NCI-H526 (cell line): Measurements from ENCODE around the gene PAEP.
A peak's percentile ranks its signal among the peaks of the same experiment; 100 is the strongest.

Experiments used
- DNase-seq, 2 experiments: peaks; one replicate each; lab custom pipeline; 2025; lab: John Stamatoyannopoulos, UW

PAEP gene

GRCh38 chr9:135601988-135602387 lies 40.4 kb downstream of the PAEP start:
- DNase-seq = no peak

- DNase-seq = peak in 1 of 2 experiments; percentile 54
These were observed 41.4 kb downstream of the PAEP start for GRCh38 chr9:135602789-135603481.

DNA sequence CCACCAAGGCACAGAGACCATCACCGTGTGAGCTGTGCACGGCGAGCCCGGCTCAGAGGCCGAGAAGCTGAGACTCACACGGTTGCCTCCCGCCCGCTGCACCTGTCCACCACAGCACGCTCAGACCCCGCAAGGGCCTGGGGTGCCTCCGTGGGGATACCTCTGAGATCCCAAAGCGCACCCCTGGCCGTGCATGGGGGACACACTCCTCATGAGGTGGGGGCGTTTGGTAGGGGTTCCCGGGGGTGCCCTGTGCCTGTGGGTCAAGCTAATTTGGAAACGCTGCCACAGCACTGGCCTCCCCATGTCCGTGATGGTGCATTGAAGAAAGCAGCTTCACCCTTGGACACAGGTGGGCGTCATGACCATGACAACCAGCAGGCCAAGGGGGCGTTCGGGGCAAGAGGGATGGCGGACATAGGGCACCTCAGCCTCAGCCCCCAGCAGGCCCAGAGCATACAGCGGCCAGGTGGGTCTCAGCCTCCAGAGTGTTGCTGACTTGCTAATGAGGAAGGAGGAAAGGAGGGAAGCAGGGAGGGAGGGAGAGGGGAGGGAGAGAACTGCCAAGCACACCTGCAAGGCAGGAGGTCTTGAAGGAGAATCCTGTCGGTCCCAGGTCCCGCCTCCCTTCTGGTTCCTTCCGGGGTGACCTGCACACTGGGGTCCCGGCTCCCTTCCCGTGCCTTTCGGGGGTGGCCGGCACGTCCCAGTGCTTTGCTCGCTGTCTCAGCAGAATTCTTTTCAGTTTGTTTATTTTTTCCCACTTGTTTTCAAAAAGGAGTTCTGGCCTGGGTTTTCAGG lies 43.1 kb downstream of the PAEP start:
- DNase-seq = no peak

DNA sequence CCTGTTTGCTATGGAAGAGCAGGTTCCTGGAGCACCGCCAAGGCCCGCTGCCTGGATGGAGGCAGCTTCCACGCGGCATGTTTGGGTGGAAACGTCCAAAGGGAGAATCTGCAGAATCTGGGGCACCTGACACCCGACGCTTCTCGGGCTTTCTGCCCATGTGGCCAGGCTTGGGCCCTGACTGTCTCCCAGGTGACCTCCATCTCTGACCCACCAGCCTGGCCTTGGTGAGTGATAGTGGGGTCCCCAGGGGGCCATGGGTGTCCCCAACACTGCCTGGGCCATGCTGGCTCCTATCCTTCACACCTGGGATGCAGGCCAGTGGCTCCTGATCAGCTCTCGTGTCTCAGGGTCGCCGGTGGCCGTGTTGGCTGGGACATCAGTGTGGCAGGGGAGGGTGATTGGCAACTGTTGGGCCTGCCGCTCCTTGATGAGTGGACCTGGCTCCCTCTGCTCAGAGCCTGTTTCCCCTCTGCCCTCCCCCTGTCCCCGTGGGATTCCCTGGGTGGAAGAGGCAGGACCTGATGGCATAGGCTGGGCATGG lies 43.8 kb downstream of the PAEP start:
- DNase-seq = no peak

GRCh38 chr9:135606885-135607259 lies 45.3 kb downstream of the PAEP start:
- DNase-seq = no peak

DNA sequence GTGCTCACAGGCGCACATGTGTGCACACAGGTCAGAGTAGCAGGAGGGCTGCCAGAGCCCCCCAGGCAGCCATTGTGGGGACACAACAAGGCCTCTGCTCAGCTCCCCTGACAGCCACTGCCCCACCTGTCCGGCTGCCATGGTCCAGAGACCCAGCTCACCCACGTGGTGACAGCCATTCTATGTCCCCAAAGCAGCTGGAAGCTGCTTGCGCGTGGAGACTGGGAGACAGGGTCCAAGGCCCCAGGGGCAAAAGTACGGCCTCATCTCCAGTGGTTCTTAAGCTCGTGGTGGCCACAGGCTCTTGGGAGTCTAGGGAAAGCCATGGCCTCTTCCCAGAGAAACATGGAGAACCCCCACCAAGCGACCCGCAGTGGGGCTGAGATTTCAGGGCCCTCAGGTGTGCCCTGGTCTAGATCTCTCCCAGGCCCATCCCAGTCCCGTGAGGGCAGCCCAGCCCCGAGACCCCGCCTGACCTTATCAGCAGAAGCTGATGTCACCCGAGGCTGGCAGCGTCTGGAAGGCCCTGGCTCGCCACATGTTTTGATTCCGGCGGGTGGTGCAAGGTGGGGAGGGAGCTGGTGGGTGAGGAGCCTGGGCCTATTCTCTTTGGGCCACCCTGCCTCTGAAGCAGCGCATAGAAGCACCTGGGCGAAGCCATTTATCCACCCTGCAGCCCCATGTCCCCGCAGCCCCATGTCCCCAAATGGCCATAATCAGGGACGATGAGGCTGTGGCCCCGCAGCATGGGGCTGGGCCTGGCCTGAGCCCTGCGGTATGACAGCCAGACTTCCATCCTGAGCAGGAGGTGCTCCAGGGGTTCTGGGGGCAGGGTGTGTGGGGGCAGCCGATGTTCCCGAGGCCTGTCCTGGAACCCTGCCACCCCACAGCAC lies 46.1 kb downstream of the PAEP start:
- no peak for DNase-seq

DNA sequence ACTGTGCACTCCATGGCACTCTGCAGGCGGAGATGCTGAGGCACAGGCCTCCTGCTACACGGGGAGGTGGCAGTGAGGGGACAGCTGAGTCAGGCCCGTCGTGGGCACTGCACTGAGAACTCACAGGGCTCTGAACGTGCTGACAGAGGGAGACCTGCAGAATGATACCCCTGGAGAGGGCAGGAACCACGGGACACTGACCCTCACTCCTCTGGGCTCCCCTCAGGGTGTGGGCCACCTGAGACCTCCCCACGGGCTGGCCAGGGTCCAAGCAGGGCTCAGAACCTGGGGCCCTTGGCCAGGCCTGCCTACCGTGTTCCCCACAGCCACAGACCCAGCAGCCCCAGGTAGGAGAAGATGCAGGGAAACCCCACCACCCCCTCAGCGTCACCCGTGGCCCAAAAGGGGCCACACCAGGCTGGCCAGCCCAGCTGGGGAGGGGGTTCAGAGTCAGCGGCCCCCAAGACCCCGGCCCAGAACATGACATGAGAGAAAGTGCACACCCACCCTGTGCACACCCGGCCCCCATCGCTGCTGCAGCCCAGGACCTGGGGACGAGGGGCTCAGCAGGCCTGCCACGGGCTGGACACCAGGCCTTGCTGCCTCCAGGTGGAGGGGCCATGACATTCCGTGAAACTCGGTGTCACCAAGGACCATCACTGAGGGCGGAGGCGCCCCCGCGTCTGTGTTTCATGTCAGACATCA lies 46.9 kb downstream of the PAEP start:
- DNase-seq = no peak

DNA sequence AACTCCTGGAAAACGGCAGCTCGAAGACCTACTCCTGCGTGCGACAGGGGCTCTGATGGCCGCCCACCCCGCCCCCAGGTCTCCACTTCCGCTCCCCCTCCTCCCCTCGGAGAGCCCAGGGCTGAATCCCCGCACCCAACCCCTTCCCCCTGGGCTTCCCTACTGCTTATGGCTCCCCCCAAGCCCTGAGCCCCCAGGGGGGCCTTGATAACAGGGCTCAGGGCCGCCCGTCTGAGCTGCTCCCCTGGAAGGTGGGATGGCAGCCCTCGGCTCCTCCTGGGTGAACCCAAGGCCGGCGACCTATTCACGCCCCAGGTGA lies 47.4 kb downstream of the PAEP start:
- no peak for DNase-seq

- DNase-seq = no peak
These were observed 47.9 kb downstream of the PAEP start for GRCh38 chr9:135609366-135609955.

DNA sequence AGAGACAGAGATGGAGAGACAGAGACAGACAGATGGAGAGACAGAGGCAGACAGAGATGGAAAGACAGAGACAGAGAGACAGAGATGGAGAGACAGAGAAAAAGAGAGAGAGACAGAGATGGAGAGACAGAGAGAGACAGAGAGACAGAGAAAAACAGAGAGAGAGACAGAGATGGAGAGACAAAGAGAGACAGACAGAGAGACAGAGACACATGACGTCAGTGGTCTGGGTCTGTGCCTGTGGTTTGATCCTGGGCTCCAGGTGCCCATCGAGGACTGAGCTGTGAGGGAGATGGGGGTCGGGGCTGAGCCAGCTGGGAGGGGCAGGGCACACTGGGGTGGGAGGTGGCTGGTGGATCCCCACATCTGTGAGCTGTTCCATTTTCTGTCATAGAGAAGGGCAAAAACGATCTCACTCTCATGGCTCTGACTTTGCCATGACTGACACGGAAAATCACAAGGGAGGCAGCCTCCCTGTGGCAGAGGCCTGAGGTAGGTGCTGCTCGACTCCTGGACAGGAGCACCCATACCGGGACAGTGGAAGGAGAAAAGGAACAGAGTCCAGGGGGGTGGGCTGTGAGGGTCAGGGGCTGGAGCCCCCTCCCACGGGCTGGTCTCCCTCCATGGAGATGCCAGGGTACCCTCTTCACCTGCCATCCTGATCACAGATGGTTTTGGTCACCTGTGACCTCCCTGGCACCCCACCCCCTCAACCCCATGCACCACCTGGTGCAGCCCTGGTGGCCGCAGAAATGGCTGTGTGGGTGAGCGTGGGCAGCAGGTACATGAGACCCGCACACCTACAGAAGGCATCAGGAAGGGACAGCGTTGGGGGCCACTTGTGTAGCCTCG lies 49.0 kb downstream of the PAEP start:
- no peak for DNase-seq

- DNase-seq = no peak
These were observed 49.8 kb downstream of the PAEP start for GRCh38 chr9:135611142-135611874.

GRCh38 chr9:135611875-135612209 lies 50.3 kb downstream of the PAEP start:
- no peak for DNase-seq

- DNase-seq = no peak
These were observed 50.9 kb downstream of the PAEP start for GRCh38 chr9:135612437-135612836.

- DNase-seq = no peak
These were observed 51.7 kb downstream of the PAEP start for GRCh38 chr9:135612981-135613910.

DNA sequence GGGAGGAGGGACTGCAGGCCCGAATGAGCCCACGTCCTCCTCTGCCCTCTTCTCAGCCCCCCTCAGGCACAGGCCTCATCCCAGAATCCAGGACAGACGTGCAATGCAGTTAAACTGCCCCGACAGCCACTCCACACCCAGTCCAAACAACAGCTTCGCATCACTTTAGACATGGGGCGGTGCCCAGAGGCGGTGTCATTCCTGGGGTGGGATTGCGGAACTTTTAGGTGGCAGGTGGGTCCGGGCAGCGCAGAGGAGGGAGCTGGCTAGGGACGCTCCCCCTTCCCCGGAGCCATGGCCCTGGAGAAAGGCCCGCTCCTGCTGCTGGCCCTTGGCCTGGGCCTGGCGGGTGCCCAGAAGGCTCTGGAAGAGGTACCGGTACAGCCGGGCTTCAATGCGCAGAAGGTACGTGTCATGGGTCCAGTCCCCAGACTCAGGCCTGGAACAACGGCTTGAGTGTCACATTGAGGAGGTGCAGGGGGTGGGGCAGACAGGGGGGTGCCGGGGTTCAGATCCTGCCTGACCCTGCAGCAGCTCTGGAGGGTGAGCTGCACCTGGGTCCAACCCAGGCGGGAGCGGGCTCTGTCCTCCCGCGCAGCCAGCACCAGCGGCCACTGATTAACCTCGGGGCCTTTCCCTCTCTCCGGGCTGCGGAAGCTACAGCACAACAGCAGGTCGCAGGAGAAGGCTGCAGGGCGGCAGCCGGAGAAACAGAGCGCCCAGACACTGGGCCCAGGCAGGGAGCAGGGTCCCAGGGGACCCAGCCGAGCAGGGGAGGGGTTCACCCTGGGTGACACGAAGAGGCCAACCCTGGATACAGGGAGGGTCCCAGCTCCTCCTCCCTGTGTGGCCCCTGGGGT lies 52.6 kb downstream of the PAEP start:
- no peak for DNase-seq

GRCh38 chr9:135614821-135615665 lies 53.5 kb downstream of the PAEP start:
- no peak for DNase-seq
